ENCODE data around the gene CCDC6.
A peak's percentile ranks its signal among the peaks of the same experiment; 100 is the strongest.

Gene CCDC6

DNA sequence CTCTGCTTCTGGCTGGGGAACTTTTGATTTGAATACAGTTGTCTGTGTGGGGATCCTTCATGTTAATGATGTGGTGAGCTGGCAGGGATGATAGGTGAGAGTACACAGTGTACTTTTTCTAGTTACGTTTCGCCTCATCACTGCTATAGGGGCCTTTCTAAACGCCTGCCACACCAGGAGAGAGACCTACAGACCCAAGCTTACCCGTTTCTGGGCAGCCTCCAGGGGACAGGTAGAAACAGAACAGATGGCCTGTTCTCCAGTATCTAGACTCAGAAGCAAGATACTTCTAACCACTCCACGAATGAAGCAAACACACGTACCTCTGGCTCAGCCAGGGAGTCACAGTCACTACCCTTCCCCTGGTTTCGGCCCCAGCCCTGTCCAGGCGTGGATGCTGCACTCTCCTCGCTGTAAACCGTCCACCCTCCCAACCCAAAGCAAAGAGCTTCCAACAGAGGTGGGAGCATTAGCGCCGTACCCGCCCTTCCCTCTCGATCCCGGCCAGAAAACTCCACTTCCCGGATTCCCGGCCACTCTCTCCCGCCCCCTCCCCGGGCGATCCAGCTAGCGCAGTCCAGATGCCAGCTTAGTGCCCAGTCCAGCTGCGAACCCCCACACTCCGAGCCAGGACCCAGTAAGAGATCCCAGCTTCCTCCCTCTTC lies 1.2 kb downstream of the CCDC6 start:
- H3K9ac ChIP-seq (ENCODE audit: low read depth, low read length), result peak overlapping the region; percentile 89
- peak overlapping the region; percentile 93 for H3K4me3 ChIP-seq (ENCODE audit: low read length)
- no peaks in the 10 kb centered on the region for H3K27me3 ChIP-seq (ENCODE audit: insufficient read depth, low read length)
- peaks cover 31% of the 10 kb centered on the region for H3K4me1 ChIP-seq (ENCODE audit: insufficient read depth, low read length)
- H3K9me3 ChIP-seq (ENCODE audit: insufficient read depth, low read depth, low read length), result no peaks in the 10 kb centered on the region
- H3K36me3 ChIP-seq (ENCODE audit: insufficient read depth, low read depth, low read length), result peaks cover 7% of the 10 kb centered on the region; the same call in 1 of the 2 replicates
- peak overlapping the region; percentile 66 for H3K27ac ChIP-seq (ENCODE audit: low read length)

GRCh38 chr10:59904426-59905065 lies 1.8 kb downstream of the CCDC6 start:
- peak overlapping the region; percentile 93 for H3K4me3 ChIP-seq (ENCODE audit: low read length)
- peak overlapping the region; percentile 89 for H3K9ac ChIP-seq (ENCODE audit: low read depth, low read length)
- H3K27ac ChIP-seq (ENCODE audit: low read length), result no peak overlapping the region
- H3K9me3 ChIP-seq (ENCODE audit: insufficient read depth, low read depth, low read length), result no peaks in the 10 kb centered on the region
- H3K36me3 ChIP-seq (ENCODE audit: insufficient read depth, low read depth, low read length), result peaks cover 12% of the 10 kb centered on the region; the same call in 1 of the 2 replicates
- H3K4me1 ChIP-seq (ENCODE audit: insufficient read depth, low read length), result peaks cover 35% of the 10 kb centered on the region
- no peaks in the 10 kb centered on the region for H3K27me3 ChIP-seq (ENCODE audit: insufficient read depth, low read length)

- Histone ChIP-seq H3K9me3 (ENCODE audit: insufficient read depth, low read depth, low read length) (no peaks in the 10 kb centered on the region), H3K36me3 (ENCODE audit: insufficient read depth, low read depth, low read length) (peaks cover 13% of the 10 kb centered on the region; the same call in 1 of the 2 replicates), H3K4me1 (ENCODE audit: insufficient read depth, low read length) (peaks cover 37% of the 10 kb centered on the region), H3K4me3 (ENCODE audit: low read length) (peak overlapping the region; percentile 93), H3K27me3 (ENCODE audit: insufficient read depth, low read length) (no peaks in the 10 kb centered on the region), H3K9ac (ENCODE audit: low read depth, low read length) (peak overlapping the region; percentile 89; the same call in 1 of the 2 replicates), H3K27ac (ENCODE audit: low read length) (no peak overlapping the region)
Observed at GRCh38 chr10:59903871-59904270, 2.5 kb downstream of the CCDC6 start.

GRCh38 chr10:59902016-59902415 lies 4.3 kb downstream of the CCDC6 start:
- Histone ChIP-seq H3K27me3 (ENCODE audit: insufficient read depth, low read length) (no peaks in the 10 kb centered on the region), H3K36me3 (ENCODE audit: insufficient read depth, low read depth, low read length) (peaks cover 13% of the 10 kb centered on the region; the same call in 1 of the 2 replicates), H3K4me1 (ENCODE audit: insufficient read depth, low read length) (peaks cover 30% of the 10 kb centered on the region), H3K4me3 (ENCODE audit: low read length) (no peak overlapping the region), H3K9me3 (ENCODE audit: insufficient read depth, low read depth, low read length) (no peaks in the 10 kb centered on the region), H3K9ac (ENCODE audit: low read depth, low read length) (no peak overlapping the region), H3K27ac (ENCODE audit: low read length) (no peak overlapping the region)

DNA sequence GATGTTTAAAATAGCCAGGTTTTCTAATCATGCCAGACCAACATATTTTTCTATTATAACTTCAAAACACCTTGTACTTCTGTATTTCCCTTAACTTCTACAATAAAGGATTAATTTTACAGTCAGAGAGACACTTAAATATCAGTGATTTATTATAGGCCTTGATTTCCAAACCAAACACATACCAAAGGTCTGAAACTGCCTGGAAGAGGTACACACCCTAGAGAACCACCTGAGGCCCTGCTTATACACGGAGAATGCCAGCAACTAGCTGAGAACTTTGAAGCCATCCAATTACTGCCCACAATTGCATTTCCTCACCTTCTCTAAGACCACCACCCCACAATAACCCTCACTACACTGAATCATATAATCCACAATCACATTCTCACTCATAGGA lies 4.9 kb downstream of the CCDC6 start:
- H3K27me3 ChIP-seq (ENCODE audit: insufficient read depth, low read length), result no peaks in the 10 kb centered on the region
- H3K27ac ChIP-seq (ENCODE audit: low read length), result no peak overlapping the region
- peaks cover 29% of the 10 kb centered on the region for H3K4me1 ChIP-seq (ENCODE audit: insufficient read depth, low read length)
- H3K9me3 ChIP-seq (ENCODE audit: insufficient read depth, low read depth, low read length), result no peaks in the 10 kb centered on the region
- H3K36me3 ChIP-seq (ENCODE audit: insufficient read depth, low read depth, low read length), result peaks cover 13% of the 10 kb centered on the region; the same call in 1 of the 2 replicates
- H3K4me3 ChIP-seq (ENCODE audit: low read length), result no peak overlapping the region
- H3K9ac ChIP-seq (ENCODE audit: low read depth, low read length), result no peak overlapping the region

GRCh38 chr10:59900048-59900727 lies 6.2 kb downstream of the CCDC6 start:
- H3K27ac ChIP-seq (ENCODE audit: low read length), result no peak overlapping the region
- no peak overlapping the region for H3K9ac ChIP-seq (ENCODE audit: low read depth, low read length)
- H3K4me3 ChIP-seq (ENCODE audit: low read length), result no peak overlapping the region
- H3K4me1 ChIP-seq (ENCODE audit: insufficient read depth, low read length), result peaks cover 29% of the 10 kb centered on the region
- H3K36me3 ChIP-seq (ENCODE audit: insufficient read depth, low read depth, low read length), result peaks cover 13% of the 10 kb centered on the region; the same call in 1 of the 2 replicates
- no peaks in the 10 kb centered on the region for H3K27me3 ChIP-seq (ENCODE audit: insufficient read depth, low read length)
- H3K9me3 ChIP-seq (ENCODE audit: insufficient read depth, low read depth, low read length), result no peaks in the 10 kb centered on the region

DNA sequence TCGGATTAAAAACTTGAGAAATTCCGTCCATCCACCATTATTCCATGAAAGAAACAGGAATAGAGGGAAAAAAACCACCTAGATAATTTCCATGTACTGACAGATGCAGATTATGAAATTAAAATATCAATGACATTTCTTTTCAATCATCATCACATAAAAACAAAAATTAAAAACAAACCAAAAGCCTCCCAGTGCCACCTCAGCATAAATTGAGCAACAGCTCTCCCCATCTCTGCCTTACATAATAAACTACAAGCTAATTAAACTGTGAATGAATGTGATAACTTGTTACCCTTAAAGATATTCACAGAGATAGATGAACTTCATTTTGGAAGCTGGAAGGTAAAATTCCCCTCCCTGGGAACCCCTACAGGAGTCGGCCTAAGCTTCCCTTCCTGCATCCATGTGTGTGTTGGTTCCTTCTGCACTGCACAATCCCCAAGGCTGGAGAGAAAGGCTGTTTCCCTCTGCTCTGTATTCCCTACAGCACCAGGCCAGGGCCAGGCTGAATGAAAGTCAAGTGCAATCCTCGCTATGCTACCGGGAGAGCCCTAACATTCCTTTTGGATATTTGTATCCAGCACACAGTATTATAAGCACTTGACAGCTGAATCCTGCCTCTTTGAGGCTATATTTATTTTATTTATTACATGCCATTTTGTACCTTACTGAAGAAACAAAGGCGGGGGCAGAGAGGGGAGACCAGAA lies 8.1 kb downstream of the CCDC6 start:
- peaks cover 13% of the 10 kb centered on the region for H3K36me3 ChIP-seq (ENCODE audit: insufficient read depth, low read depth, low read length)

GRCh38 chr10:59896191-59896590 lies 10.2 kb downstream of the CCDC6 start:
- Histone ChIP-seq H3K4me1 (ENCODE audit: insufficient read depth, low read length) (peaks cover 22% of the 10 kb centered on the region), H3K36me3 (ENCODE audit: insufficient read depth, low read depth, low read length) (peaks cover 5% of the 10 kb centered on the region), H3K27me3 (ENCODE audit: insufficient read depth, low read length) (no peaks in the 10 kb centered on the region), H3K4me3 (ENCODE audit: low read length) (no peak overlapping the region), H3K9me3 (ENCODE audit: insufficient read depth, low read depth, low read length) (no peaks in the 10 kb centered on the region), H3K9ac (ENCODE audit: low read depth, low read length) (no peak overlapping the region), H3K27ac (ENCODE audit: low read length) (no peak overlapping the region)

More for the DNA sequence above, 8.1 kb downstream of the CCDC6 start:
- no peak overlapping the region for H3K27ac ChIP-seq (ENCODE audit: low read length)
- no peak overlapping the region for H3K4me3 ChIP-seq (ENCODE audit: low read length)
- peaks cover 22% of the 10 kb centered on the region for H3K4me1 ChIP-seq (ENCODE audit: insufficient read depth, low read length)
- H3K9ac ChIP-seq (ENCODE audit: low read depth, low read length), result no peak overlapping the region
- no peaks in the 10 kb centered on the region for H3K9me3 ChIP-seq (ENCODE audit: insufficient read depth, low read depth, low read length)
- H3K27me3 ChIP-seq (ENCODE audit: insufficient read depth, low read length), result no peaks in the 10 kb centered on the region

- Histone ChIP-seq H3K4me1 (ENCODE audit: insufficient read depth, low read length) (peaks cover 19% of the 10 kb centered on the region), H3K4me3 (ENCODE audit: low read length) (no peak overlapping the region), H3K9ac (ENCODE audit: low read depth, low read length) (no peak overlapping the region), H3K27me3 (ENCODE audit: insufficient read depth, low read length) (no peaks in the 10 kb centered on the region), H3K9me3 (ENCODE audit: insufficient read depth, low read depth, low read length) (no peaks in the 10 kb centered on the region), H3K27ac (ENCODE audit: low read length) (no peak overlapping the region), H3K36me3 (ENCODE audit: insufficient read depth, low read depth, low read length) (peaks cover 5% of the 10 kb centered on the region)
Observed at GRCh38 chr10:59895629-59896116, 10.7 kb downstream of the CCDC6 start.

DNA sequence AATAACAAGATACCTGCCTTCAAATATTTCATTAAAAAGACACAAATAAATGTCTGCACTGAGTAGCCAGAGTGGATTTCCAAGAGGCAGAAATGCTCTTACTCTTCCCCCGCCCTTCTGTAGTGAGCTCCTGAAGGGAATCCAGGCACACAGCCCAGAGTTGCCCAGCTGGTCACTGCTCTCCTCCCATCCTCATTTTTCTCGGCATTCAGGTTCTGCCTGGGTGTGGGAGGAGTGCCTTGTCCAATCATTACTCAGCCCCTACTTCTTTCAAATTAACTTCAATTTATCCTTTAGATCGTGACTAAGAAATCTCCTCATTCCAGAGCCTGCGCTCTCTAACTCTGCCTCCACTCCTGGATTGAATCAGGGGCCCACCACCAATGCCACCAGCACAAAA lies 12.2 kb downstream of the CCDC6 start:
- Histone ChIP-seq H3K27ac (ENCODE audit: low read length) (no peak overlapping the region), H3K27me3 (ENCODE audit: insufficient read depth, low read length) (no peaks in the 10 kb centered on the region), H3K4me3 (ENCODE audit: low read length) (no peak overlapping the region), H3K4me1 (ENCODE audit: insufficient read depth, low read length) (peaks cover 10% of the 10 kb centered on the region), H3K9me3 (ENCODE audit: insufficient read depth, low read depth, low read length) (no peaks in the 10 kb centered on the region), H3K9ac (ENCODE audit: low read depth, low read length) (no peak overlapping the region), H3K36me3 (ENCODE audit: insufficient read depth, low read depth, low read length) (peaks cover 11% of the 10 kb centered on the region)

DNA sequence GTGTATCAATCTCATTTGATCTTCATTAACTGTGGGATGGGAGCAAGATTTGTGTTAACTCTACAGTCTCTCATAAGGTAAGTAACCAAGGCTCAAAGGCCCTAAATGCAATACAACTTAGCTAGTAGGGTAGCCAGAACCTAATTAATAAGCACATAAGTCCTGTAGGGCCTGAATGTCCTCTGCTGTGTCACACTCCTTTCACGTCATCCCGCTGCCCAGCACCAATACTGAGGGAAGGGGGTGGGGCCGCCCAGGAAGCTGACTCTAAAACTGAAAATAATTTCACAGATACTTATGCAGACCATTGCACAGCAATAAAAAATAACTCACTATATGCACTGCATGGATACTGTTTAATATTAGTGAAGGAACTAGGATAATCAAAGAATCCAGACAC lies 13.7 kb downstream of the CCDC6 start:
- Histone ChIP-seq H3K9ac (ENCODE audit: low read depth, low read length) (no peak overlapping the region), H3K27me3 (ENCODE audit: insufficient read depth, low read length) (no peaks in the 10 kb centered on the region), H3K9me3 (ENCODE audit: insufficient read depth, low read depth, low read length) (no peaks in the 10 kb centered on the region), H3K36me3 (ENCODE audit: insufficient read depth, low read depth, low read length) (peaks cover 15% of the 10 kb centered on the region), H3K27ac (ENCODE audit: low read length) (no peak overlapping the region), H3K4me1 (ENCODE audit: insufficient read depth, low read length) (peaks cover 4% of the 10 kb centered on the region; the same call in 1 of the 2 replicates), H3K4me3 (ENCODE audit: low read length) (no peak overlapping the region)

Data from iPS-20b (cell line).